Psoas muscle (tissue), 8 donors: ENCODE data around the gene ZNF221. TPM values are rescaled to one million over a fixed set of nuclear protein-coding genes. Genes with fewer than 3 reads are reported as not detected.

Experiments used
- ATAC-seq, 4 donors: fragments of 200-7000 bp; cut with Tn5 transposase; one replicate each; pipeline ENCODE4 v1.9.1; 2020; ENCODE audit warnings: moderate library complexity in 3 of 4, mild to moderate bottlenecking in 2 of 4
- DNase-seq, 2 donors: peaks; one replicate each; pipeline ENCODE4 v3.0.0-alpha.2; 2020
- H3K27ac ChIP-seq: fragments of 200-600 bp; one replicate; pipeline ENCODE4 v1.8.0; 2022
- H3K27me3 ChIP-seq, 3 donors: fragments of 200-600 bp in 1 of 3; one replicate each; pipeline versions ENCODE4 v1.6.1 to v1.8.0; 2013 to 2022; ENCODE audit warnings: low read length in 2 of 3, mild to moderate bottlenecking in 2 of 3, moderate library complexity in 1 of 3; ENCODE audit not compliant: insufficient read depth in 3 of 3
- H3K36me3 ChIP-seq, 2 donors: fragments of 200-600 bp in 1 of 2; one replicate each; pipeline versions ENCODE4 v1.6.1 to v1.8.0; 2013 to 2022; ENCODE audit warnings: low read depth in 1 of 2, mild to moderate bottlenecking in 1 of 2, moderate library complexity in 1 of 2; ENCODE audit not compliant: insufficient read depth in 1 of 2
- H3K4me1 ChIP-seq: fragments of 200-600 bp; one replicate; pipeline ENCODE4 v1.8.0; 2022
- H3K4me3 ChIP-seq: fragments of 200-600 bp; one replicate; pipeline ENCODE4 v1.8.0; 2022; ENCODE audit warnings: mild to moderate bottlenecking
- H3K9me3 ChIP-seq: fragments of 200-600 bp; one replicate; pipeline ENCODE4 v1.8.0; 2022
- WGBS, 3 donors: extraction: QIAGEN DNeasy Blood & Tissue Kit; methylation state at CpG; one replicate each; pipeline versions ENCODE4 v1.1.6 to v1.1.7; 2013; 5-methylcytosine and 5-hydroxymethylcytosine counted together
- intact Hi-C, 2 donors: fragments of 100-400 bp; cut with DNase I; formaldehyde crosslinking; loops; one replicate each; pipeline versions ENCODE4 v1.11.0 to v1.14.2; 2022
- polyA plus RNA-seq, 3 donors: library from polyadenylated mRNA; stranded (reverse); fragments of 200-250 nt; gene quantifications; one replicate each; pipeline ENCODE4 v1.2.3, GENCODE V29; 2013
- total RNA-seq, 4 donors: library from RNA; stranded (reverse); fragmentation: NEBNext Ultra II Directional in 2 of 4; extraction: Animal tissue kit (Norgen Biotek cat#: 25700) in 2 of 4; gene quantifications; one replicate each; pipeline versions ENCODE4 v1.2.1 to v1.2.4, GENCODE V29; 2021 to 2023
- TF ChIP-seq, protein P1 (sequence below): fragments of 200-600 bp; IDR thresholded peaks from one replicate; pipeline ENCODE4 v1.8.0; 2022; ENCODE audit warnings: antibody characterized with exemption
- donor health status: healthy with polysubstance abuse.
- donor health status: DM: no; HTN: no; CAD: no; lungs with moderate emphysema.
- donor health status: Bipolar disorder and iron deficiency.
- donor health status: healthy.
- donor health status: DM: yes; HTN: yes; CAD: no.
- donor health status: DM: no; HTN: no; CAD: no.
- donor health status: DM: no; HTN: no; CAD: no.
- donor health status: DM: yes; HTN: yes; CAD: no.

ZNF221 gene
- total and polyA plus RNA-seq, 7 donors, result 0.23 to 2.5 (median 0.75) TPM

- TF ChIP-seq, protein P1, sequence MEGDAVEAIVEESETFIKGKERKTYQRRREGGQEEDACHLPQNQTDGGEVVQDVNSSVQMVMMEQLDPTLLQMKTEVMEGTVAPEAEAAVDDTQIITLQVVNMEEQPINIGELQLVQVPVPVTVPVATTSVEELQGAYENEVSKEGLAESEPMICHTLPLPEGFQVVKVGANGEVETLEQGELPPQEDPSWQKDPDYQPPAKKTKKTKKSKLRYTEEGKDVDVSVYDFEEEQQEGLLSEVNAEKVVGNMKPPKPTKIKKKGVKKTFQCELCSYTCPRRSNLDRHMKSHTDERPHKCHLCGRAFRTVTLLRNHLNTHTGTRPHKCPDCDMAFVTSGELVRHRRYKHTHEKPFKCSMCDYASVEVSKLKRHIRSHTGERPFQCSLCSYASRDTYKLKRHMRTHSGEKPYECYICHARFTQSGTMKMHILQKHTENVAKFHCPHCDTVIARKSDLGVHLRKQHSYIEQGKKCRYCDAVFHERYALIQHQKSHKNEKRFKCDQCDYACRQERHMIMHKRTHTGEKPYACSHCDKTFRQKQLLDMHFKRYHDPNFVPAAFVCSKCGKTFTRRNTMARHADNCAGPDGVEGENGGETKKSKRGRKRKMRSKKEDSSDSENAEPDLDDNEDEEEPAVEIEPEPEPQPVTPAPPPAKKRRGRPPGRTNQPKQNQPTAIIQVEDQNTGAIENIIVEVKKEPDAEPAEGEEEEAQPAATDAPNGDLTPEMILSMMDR, result no peak
- Histone ChIP-seq H3K36me3 (peaks cover 5 to 6% of the 10 kb centered on the region in 2 donors), H3K4me1 (peaks cover 4% of the 10 kb centered on the region), H3K4me3 (peak overlapping the region; percentile 81), H3K27ac (peak overlapping the region; percentile 62), H3K9me3 (peaks cover 77% of the 10 kb centered on the region), H3K27me3 (no peaks in the 10 kb centered on the region)
- ATAC-seq (no peak), DNase-seq (no peak)
- intact Hi-C loops, result loop anchor here in 1 of 2 donors (10.0 kb wide), 1 partner anchor 111 kb away; the partner anchor contains the start of gene ZNF224
- 58 to 67% (median 59%) methylated on average over 2 of the region's 2 CpGs for WGBS, 3 donors
Observed at GRCh38 chr19:43983544-43983911, 32.5 kb downstream of the ZNF221 start.

- peaks cover 6 to 10% of the 10 kb centered on the region in 2 donors for H3K36me3 ChIP-seq
- ATAC-seq, result peak; percentile 100
- no peaks in the 10 kb centered on the region for H3K27me3 ChIP-seq
- TF ChIP-seq, protein P1, result no peak
- peaks cover 4% of the 10 kb centered on the region for H3K4me1 ChIP-seq
- peak within 1 kb of the TSS; percentile 62 for H3K27ac ChIP-seq
- 0 to 1% (median 1%) methylated on average over 39 to 40 of the region's 40 CpGs for WGBS, 3 donors
- peaks cover 79% of the 10 kb centered on the region for H3K9me3 ChIP-seq
- DNase-seq, result peak; percentile 89 to 93
- peak within 1 kb of the TSS; percentile 81 for H3K4me3 ChIP-seq
- intact Hi-C loops, result loop anchor here (2.0 to 10.0 kb wide), 2 partner anchors 15 to 111 kb away; partner anchors contain the start of gene ZNF224 (in 1 of the 2)
Observed at GRCh38 chr19:43983912-43984686, 33.1 kb downstream of the ZNF221 start, which contains the start of gene ZNF155. ZNF155 (plus strand) TSS chr19:43984188; CDS start chr19:43988544, 4,356 bp downstream.

- H3K4me3 ChIP-seq, result peak overlapping the region; percentile 81
- TF ChIP-seq, protein P1, result no peak
- H3K27ac ChIP-seq, result peak overlapping the region; percentile 62
- H3K27me3 ChIP-seq, result no peaks in the 10 kb centered on the region
- peaks cover 77% of the 10 kb centered on the region for H3K9me3 ChIP-seq
- DNase-seq (peak in 1 of 2 donors; percentile 14), ATAC-seq (peak in 3 of 4 donors; percentile 24 to 39 (median 38))
- intact Hi-C loops, result loop anchor here (2.0 to 10.0 kb wide), 2 partner anchors 14 to 110 kb away; partner anchors contain the start of gene ZNF224 (in 1 of the 2)
- H3K4me1 ChIP-seq, result peaks cover 4% of the 10 kb centered on the region
- H3K36me3 ChIP-seq, result peaks cover 11 to 16% of the 10 kb centered on the region in 2 donors
- 1 to 4% (median 2%) methylated on average over 14 of the region's 14 CpGs for WGBS, 3 donors
Observed at GRCh38 chr19:43984687-43985000, 33.6 kb downstream of the ZNF221 start.

GRCh38 chr19:43997631-43998290, 46.7 kb downstream of the ZNF221 start:
- no peak for ATAC-seq
- TF ChIP-seq, protein P1, result no peak
- intact Hi-C loops, result loop anchor here in 1 of 2 donors (2.0 kb wide), 1 partner anchor 13 kb away; the partner anchor contains the start of gene ZNF155
- no peak overlapping the region for H3K4me3 ChIP-seq
- H3K36me3 ChIP-seq, result peaks cover 19 to 43% of the 10 kb centered on the region in 2 donors
- peaks cover 54% of the 10 kb centered on the region for H3K9me3 ChIP-seq
- peaks cover 4% of the 10 kb centered on the region for H3K4me1 ChIP-seq
- 88 to 89% (median 89%) methylated on average over 10 of the region's 10 CpGs for WGBS, 3 donors
- no peak for DNase-seq
- no peaks in the 10 kb centered on the region for H3K27me3 ChIP-seq
- no peak overlapping the region for H3K27ac ChIP-seq
